Liver (tissue), 3 donors: ENCODE measurements around the gene CCBE1.

Experiments used
- CTCF ChIP-seq: fragments of 150-350 bp; IDR thresholded peaks from 2 replicates; pipeline ENCODE4 v1.5.1; 2017; ENCODE audit warnings: improper control_type of control experiment, low read depth, low read length; ENCODE audit not compliant: missing input control
- EGR1 ChIP-seq, 2 donors: IDR thresholded peaks; 2 replicates each; pipeline ENCODE4 v1.6.1; 2016 to 2018; ENCODE audit warnings: antibody characterized with exemption in 2 of 2, low read depth in 2 of 2
- FOXA1 ChIP-seq: IDR thresholded peaks from 2 replicates; pipeline ENCODE4 v1.6.1; 2016; ENCODE audit warnings: antibody characterized with exemption
- GABPA ChIP-seq, 2 donors: IDR thresholded peaks in 1 of 2; conservative IDR thresholded peaks in 1 of 2; 2 replicates each; pipeline ENCODE4 v1.6.1; 2016; ENCODE audit warnings: antibody characterized with exemption in 2 of 2, mild to moderate bottlenecking in 1 of 2, moderate library complexity in 1 of 2
- JUND ChIP-seq, 2 donors: IDR thresholded peaks; 2 replicates each; pipeline ENCODE4 v1.6.1; 2016; ENCODE audit warnings: antibody characterized with exemption in 2 of 2
- NR2F2 ChIP-seq: IDR thresholded peaks from 2 replicates; pipeline ENCODE4 v1.6.1; 2016; ENCODE audit warnings: antibody characterized with exemption
- RAD21 ChIP-seq, 2 donors: IDR thresholded peaks; 2 replicates each; pipeline ENCODE4 v1.6.1; 2016; ENCODE audit warnings: antibody characterized with exemption in 2 of 2, mild to moderate bottlenecking in 2 of 2
- RXRA ChIP-seq, 2 donors: IDR thresholded peaks; 2 replicates each; pipeline ENCODE4 v1.6.1; 2017 to 2018; ENCODE audit warnings: antibody characterized with exemption in 2 of 2, mild to moderate bottlenecking in 1 of 2
- TAF1 ChIP-seq: conservative IDR thresholded peaks from 2 replicates; pipeline ENCODE4 v1.6.1; 2016; ENCODE audit warnings: antibody characterized with exemption, mild to moderate bottlenecking
- TF ChIP-seq, protein P1 (sequence below): IDR thresholded peaks from 2 replicates; pipeline ENCODE4 v1.6.1; 2016; ENCODE audit warnings: antibody characterized with exemption
- TF ChIP-seq, protein P2 (sequence below): IDR thresholded peaks from 2 replicates; pipeline ENCODE4 v1.6.1; 2016; ENCODE audit warnings: antibody characterized with exemption, mild to moderate bottlenecking
- TF ChIP-seq, protein P3 (sequence below): IDR thresholded peaks from 2 replicates; pipeline ENCODE4 v1.6.1; 2016; ENCODE audit warnings: antibody characterized with exemption
- TF ChIP-seq, protein P4 (sequence below): IDR thresholded peaks from 2 replicates; pipeline ENCODE4 v1.6.1; 2016; ENCODE audit warnings: antibody characterized with exemption
- donor health status: healthy.
- donor health status: healthy.

GRCh38 chr18:59432803-59433597 is 264.2 kb downstream of the CCBE1 start:
- TF ChIP-seq CTCF (no peak), RXRA (IDR thresholded peaks at IDR 0.05) (no peak), TAF1 (no peak), JUND (IDR thresholded peaks at IDR 0.05) (no peak), EGR1 (IDR thresholded peaks at IDR 0.05; ENCODE audit: low read depth in 2 of 2) (no peak), GABPA (IDR thresholded peaks at IDR 0.05 in 1 of 2, conservative IDR thresholded peaks at IDR 0.05 in 1 of 2) (no peak), RAD21 (IDR thresholded peaks at IDR 0.05) (no peak), FOXA1 (no peak), NR2F2 (no peak)
- TF ChIP-seq, protein P1, sequence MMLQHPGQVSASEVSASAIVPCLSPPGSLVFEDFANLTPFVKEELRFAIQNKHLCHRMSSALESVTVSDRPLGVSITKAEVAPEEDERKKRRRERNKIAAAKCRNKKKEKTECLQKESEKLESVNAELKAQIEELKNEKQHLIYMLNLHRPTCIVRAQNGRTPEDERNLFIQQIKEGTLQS = no peak
- TF ChIP-seq, protein P2, sequence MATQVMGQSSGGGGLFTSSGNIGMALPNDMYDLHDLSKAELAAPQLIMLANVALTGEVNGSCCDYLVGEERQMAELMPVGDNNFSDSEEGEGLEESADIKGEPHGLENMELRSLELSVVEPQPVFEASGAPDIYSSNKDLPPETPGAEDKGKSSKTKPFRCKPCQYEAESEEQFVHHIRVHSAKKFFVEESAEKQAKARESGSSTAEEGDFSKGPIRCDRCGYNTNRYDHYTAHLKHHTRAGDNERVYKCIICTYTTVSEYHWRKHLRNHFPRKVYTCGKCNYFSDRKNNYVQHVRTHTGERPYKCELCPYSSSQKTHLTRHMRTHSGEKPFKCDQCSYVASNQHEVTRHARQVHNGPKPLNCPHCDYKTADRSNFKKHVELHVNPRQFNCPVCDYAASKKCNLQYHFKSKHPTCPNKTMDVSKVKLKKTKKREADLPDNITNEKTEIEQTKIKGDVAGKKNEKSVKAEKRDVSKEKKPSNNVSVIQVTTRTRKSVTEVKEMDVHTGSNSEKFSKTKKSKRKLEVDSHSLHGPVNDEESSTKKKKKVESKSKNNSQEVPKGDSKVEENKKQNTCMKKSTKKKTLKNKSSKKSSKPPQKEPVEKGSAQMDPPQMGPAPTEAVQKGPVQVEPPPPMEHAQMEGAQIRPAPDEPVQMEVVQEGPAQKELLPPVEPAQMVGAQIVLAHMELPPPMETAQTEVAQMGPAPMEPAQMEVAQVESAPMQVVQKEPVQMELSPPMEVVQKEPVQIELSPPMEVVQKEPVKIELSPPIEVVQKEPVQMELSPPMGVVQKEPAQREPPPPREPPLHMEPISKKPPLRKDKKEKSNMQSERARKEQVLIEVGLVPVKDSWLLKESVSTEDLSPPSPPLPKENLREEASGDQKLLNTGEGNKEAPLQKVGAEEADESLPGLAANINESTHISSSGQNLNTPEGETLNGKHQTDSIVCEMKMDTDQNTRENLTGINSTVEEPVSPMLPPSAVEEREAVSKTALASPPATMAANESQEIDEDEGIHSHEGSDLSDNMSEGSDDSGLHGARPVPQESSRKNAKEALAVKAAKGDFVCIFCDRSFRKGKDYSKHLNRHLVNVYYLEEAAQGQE = no peak
- TF ChIP-seq, protein P3, sequence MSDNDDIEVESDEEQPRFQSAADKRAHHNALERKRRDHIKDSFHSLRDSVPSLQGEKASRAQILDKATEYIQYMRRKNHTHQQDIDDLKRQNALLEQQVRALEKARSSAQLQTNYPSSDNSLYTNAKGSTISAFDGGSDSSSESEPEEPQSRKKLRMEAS = no peak
- TF ChIP-seq, protein P4, sequence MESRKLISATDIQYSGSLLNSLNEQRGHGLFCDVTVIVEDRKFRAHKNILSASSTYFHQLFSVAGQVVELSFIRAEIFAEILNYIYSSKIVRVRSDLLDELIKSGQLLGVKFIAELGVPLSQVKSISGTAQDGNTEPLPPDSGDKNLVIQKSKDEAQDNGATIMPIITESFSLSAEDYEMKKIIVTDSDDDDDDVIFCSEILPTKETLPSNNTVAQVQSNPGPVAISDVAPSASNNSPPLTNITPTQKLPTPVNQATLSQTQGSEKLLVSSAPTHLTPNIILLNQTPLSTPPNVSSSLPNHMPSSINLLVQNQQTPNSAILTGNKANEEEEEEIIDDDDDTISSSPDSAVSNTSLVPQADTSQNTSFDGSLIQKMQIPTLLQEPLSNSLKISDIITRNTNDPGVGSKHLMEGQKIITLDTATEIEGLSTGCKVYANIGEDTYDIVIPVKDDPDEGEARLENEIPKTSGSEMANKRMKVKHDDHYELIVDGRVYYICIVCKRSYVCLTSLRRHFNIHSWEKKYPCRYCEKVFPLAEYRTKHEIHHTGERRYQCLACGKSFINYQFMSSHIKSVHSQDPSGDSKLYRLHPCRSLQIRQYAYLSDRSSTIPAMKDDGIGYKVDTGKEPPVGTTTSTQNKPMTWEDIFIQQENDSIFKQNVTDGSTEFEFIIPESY = no peak
